ENCODE measurements around the gene GRIP1. TPM values are rescaled to one million over a fixed set of nuclear protein-coding genes. Genes with fewer than 3 reads are reported as not detected.

The GRIP1 gene
- total and polyA plus RNA-seq, 2 of the 4 experiments (the other 2 are of a cell fraction): under 0.01 to 0.07 TPM

DNA sequence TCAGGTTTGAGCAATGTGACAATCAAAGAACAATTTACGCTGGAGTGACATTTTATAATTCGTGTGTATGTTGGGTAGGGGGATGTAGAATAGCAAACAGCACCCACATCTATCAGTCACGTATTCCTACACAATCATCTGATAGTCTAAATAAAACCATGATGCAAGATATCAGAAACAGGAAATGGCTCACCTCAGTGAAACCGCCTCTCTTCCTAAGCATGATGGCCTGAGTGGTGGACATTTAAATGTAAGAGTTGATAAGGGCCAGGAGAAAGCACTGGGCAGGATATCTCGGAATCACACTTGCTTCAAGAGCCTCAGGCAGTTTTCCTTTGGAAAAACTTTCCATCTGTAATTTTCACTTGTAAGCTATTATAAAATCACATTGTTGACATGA, 128.2 kb downstream of the GRIP1 start:
- Histone ChIP-seq H3K4me1 (ENCODE audit: control insufficient read depth, insufficient read depth, low read length) (no peaks in the 10 kb centered on the region), H2AFZ (replicated peaks; ENCODE audit: low read length, poor library complexity) (no peak overlapping the region), H3K9me3 (ENCODE audit: control insufficient read depth, insufficient read depth, low read length) (no peaks in the 10 kb centered on the region), H3K27ac (ENCODE audit: insufficient read depth, low read length) (no peak overlapping the region), H2AK9ac (replicated peaks; ENCODE audit: low read depth, low read length, poor library complexity) (no peak overlapping the region), H3K79me1 (ENCODE audit: low read depth in 1 of 2, low read length in 2 of 2) (no peaks in the 10 kb centered on the region), H3K18ac (ENCODE audit: low read depth, low read length) (no peak overlapping the region), H4K5ac (ENCODE audit: low read depth, low read length) (no peak overlapping the region), H3K4me2 (ENCODE audit: low read depth, low read length) (no peak overlapping the region), H3K4me3 (ENCODE audit: insufficient read depth, low read depth, low read length) (no peak overlapping the region), H3K56ac (ENCODE audit: extremely low read depth, insufficient read depth, low read length) (no peak overlapping the region), H2AK5ac (ENCODE audit: low read depth, low read length) (no peak overlapping the region), H3K14ac (replicated peaks; ENCODE audit: low read depth, low read length) (no peak overlapping the region), H3K9me1 (ENCODE audit: insufficient read depth, low read length) (no peaks in the 10 kb centered on the region), H3K9ac (ENCODE audit: low read depth, low read length) (no peak overlapping the region), H2BK120ac (ENCODE audit: low read depth, low read length) (no peak overlapping the region), H2BK15ac (ENCODE audit: low read depth, low read length) (no peak overlapping the region), H3K27me3 (ENCODE audit: control insufficient read depth, insufficient read depth, low read length) (no peaks in the 10 kb centered on the region), H4K8ac (ENCODE audit: low read depth in 2 of 2, low read length in 2 of 2) (no peak overlapping the region), H4K20me1 (ENCODE audit: insufficient read depth, low read length) (no peaks in the 10 kb centered on the region), H2BK20ac (ENCODE audit: low read depth, low read length) (no peak overlapping the region), H3K23ac (ENCODE audit: low read depth, low read length) (no peak overlapping the region), H4K91ac (ENCODE audit: insufficient read depth, low read depth, low read length) (no peak overlapping the region), H3K4ac (ENCODE audit: low read depth, low read length) (no peak overlapping the region), H2BK5ac (ENCODE audit: low read depth, low read length, poor library complexity, severe bottlenecking) (no peak overlapping the region), H3K36me3 (ENCODE audit: control insufficient read depth, insufficient read depth, low read length) (no peaks in the 10 kb centered on the region)
- ChIA-PET CTCF (no interaction called here), POLR2A (ENCODE audit: unreplicated experiment) (no interaction called here)
- dilution Hi-C loops (cut with HindIII; ENCODE audit: low sequenced_read_pairs, unreplicated experiment): no loop called here
- no CpG with 5 or more reads among the region's 5 CpGs for WGBS, 2 experiments (ENCODE audit: extremely low coverage in 2 of 2, insufficient read length in 1 of 2)
- intact Hi-C loops (cut with micrococcal nuclease): no loop called here
- DNase-seq (no peak), ATAC-seq (ENCODE audit: low read depth) (no peak)
- no TSS peak for BruUV-seq (replicated peaks)
- in situ Hi-C loops (cut with MboI; ENCODE audit: low sequenced_read_pairs): no loop called here
- TF ChIP-seq RFX5 (IDR thresholded peaks at IDR 0.05; ENCODE audit: low read depth, low read length): no peak
- TF ChIP-seq, protein P1, sequence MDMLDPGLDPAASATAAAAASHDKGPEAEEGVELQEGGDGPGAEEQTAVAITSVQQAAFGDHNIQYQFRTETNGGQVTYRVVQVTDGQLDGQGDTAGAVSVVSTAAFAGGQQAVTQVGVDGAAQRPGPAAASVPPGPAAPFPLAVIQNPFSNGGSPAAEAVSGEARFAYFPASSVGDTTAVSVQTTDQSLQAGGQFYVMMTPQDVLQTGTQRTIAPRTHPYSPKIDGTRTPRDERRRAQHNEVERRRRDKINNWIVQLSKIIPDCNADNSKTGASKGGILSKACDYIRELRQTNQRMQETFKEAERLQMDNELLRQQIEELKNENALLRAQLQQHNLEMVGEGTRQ (IDR thresholded peaks at IDR 0.05; ENCODE audit: low read depth, low read length): no peak
- TF ChIP-seq RAD21 (IDR thresholded peaks at IDR 0.05; ENCODE audit: low read length): no peak
- no peak for TF ChIP-seq NFE2L2 (IDR thresholded peaks at IDR 0.05; ENCODE audit: low read depth, low read length)
- TF ChIP-seq, protein P2, sequence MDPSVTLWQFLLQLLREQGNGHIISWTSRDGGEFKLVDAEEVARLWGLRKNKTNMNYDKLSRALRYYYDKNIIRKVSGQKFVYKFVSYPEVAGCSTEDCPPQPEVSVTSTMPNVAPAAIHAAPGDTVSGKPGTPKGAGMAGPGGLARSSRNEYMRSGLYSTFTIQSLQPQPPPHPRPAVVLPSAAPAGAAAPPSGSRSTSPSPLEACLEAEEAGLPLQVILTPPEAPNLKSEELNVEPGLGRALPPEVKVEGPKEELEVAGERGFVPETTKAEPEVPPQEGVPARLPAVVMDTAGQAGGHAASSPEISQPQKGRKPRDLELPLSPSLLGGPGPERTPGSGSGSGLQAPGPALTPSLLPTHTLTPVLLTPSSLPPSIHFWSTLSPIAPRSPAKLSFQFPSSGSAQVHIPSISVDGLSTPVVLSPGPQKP (IDR thresholded peaks at IDR 0.05; ENCODE audit: borderline replicate concordance, low read depth, low read length): no peak
- TF ChIP-seq, protein P3, sequence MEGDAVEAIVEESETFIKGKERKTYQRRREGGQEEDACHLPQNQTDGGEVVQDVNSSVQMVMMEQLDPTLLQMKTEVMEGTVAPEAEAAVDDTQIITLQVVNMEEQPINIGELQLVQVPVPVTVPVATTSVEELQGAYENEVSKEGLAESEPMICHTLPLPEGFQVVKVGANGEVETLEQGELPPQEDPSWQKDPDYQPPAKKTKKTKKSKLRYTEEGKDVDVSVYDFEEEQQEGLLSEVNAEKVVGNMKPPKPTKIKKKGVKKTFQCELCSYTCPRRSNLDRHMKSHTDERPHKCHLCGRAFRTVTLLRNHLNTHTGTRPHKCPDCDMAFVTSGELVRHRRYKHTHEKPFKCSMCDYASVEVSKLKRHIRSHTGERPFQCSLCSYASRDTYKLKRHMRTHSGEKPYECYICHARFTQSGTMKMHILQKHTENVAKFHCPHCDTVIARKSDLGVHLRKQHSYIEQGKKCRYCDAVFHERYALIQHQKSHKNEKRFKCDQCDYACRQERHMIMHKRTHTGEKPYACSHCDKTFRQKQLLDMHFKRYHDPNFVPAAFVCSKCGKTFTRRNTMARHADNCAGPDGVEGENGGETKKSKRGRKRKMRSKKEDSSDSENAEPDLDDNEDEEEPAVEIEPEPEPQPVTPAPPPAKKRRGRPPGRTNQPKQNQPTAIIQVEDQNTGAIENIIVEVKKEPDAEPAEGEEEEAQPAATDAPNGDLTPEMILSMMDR (conservative IDR thresholded peaks at IDR 0.05; ENCODE audit: low read depth, low read length): no peak
- no peak for TF ChIP-seq CHD1 (IDR thresholded peaks at IDR 0.05; ENCODE audit: low read depth, low read length)
- TF ChIP-seq MAZ (IDR thresholded peaks at IDR 0.05; ENCODE audit: borderline replicate concordance, low read depth, low read length): no peak
